GM21737 (cell line): ENCODE results near the gene WDR45B.
A peak's percentile ranks its signal among the peaks of the same experiment; 100 is the strongest.
"Not testable (repeated sequence)": the region's sequence is repeated elsewhere in the genome, so short reads cannot be mapped to it uniquely, and the experiment has no call there.

Experiments used
- ATAC-seq: cut with Tn5 transposase; IDR thresholded peaks from one replicate; pipeline ENCODE4 v1.9.1; 2021; ENCODE audit warnings: mild to moderate bottlenecking, moderate library complexity; ENCODE audit not compliant: unreplicated experiment

WDR45B gene

GRCh38 chr17:82658796-82659452 lies 10.7 kb upstream of the WDR45B start:
- no peak for ATAC-seq

GRCh38 chr17:82658331-82658730 lies 10.1 kb upstream of the WDR45B start:
- no peak for ATAC-seq

- ATAC-seq = no peak
Measured at GRCh38 chr17:82657926-82658325, 9.7 kb upstream of the WDR45B start.

GRCh38 chr17:82656266-82656665 lies 8.0 kb upstream of the WDR45B start:
- no peak for ATAC-seq

GRCh38 chr17:82655523-82655922 lies 7.3 kb upstream of the WDR45B start:
- no peak for ATAC-seq

- no peak for ATAC-seq
Measured at GRCh38 chr17:82655038-82655479, 6.8 kb upstream of the WDR45B start.

- ATAC-seq = not testable (repeated sequence)
Measured at GRCh38 chr17:82654611-82655010, 6.4 kb upstream of the WDR45B start.

GRCh38 chr17:82653651-82654528 lies 5.6 kb upstream of the WDR45B start:
- no peak for ATAC-seq

GRCh38 chr17:82650723-82651122 lies 2.5 kb upstream of the WDR45B start:
- ATAC-seq = no peak

- no peak for ATAC-seq
Measured at GRCh38 chr17:82649501-82650261, 1.4 kb upstream of the WDR45B start.

GRCh38 chr17:82648742-82649331 lies 593 bp upstream of the WDR45B start:
- no peak for ATAC-seq

- peak; percentile 30 for ATAC-seq
Measured at GRCh38 chr17:82647593-82648164, 565 bp downstream of the WDR45B start.

- ATAC-seq = no peak
Measured at GRCh38 chr17:82645516-82645915, 2.7 kb downstream of the WDR45B start.

- no peak for ATAC-seq
Measured at GRCh38 chr17:82644148-82644547, 4.1 kb downstream of the WDR45B start.

GRCh38 chr17:82642022-82642421 lies 6.2 kb downstream of the WDR45B start:
- ATAC-seq = no peak

- ATAC-seq = no peak
Measured at GRCh38 chr17:82640036-82640435, 8.2 kb downstream of the WDR45B start.

GRCh38 chr17:82639628-82640027 lies 8.6 kb downstream of the WDR45B start:
- ATAC-seq = no peak

GRCh38 chr17:82638183-82638773 lies 10.0 kb downstream of the WDR45B start:
- ATAC-seq = no peak

GRCh38 chr17:82636626-82637598 lies 11.3 kb downstream of the WDR45B start:
- no peak for ATAC-seq
